WTC11 (cell line): ENCODE measurements around the gene ATG7. TPM values are rescaled to one million over a fixed set of nuclear protein-coding genes. Genes with fewer than 3 reads are reported as not detected.

Experiments used
- ATAC-seq: fragments of 200-7000 bp; cut with Tn5 transposase; 2 replicates; pipeline ENCODE4 v1.10.0; 2021; ENCODE audit warnings: mild to moderate bottlenecking, moderate library complexity
- CTCF ChIA-PET: fragments of 300-600 bp; sonication (Branson Sonifier 250); formaldehyde crosslinking; loops from one replicate; lab custom pipeline; 2021; ENCODE audit warnings: antibody characterized with exemption; lab: Charles Lee
- POLR2A ChIA-PET: fragments of 350-600 bp; sonication (Branson Sonifier 250); formaldehyde crosslinking; loops from one replicate; lab custom pipeline; 2021; ENCODE audit warnings: antibody characterized with exemption; lab: Charles Lee
- DNase-seq: peaks from one replicate; pipeline ENCODE4 v3.0.0; 2021; ENCODE audit warnings: low spot score
- H3K27ac Mint-ChIP-seq: 2 replicates; pipeline ENCODE4 v1.8.0; 2021; ENCODE audit warnings: mixed read lengths
- H3K27me3 Mint-ChIP-seq: 2 replicates; pipeline ENCODE4 v1.8.0; 2021; ENCODE audit warnings: low read depth, mild to moderate bottlenecking, moderate library complexity, mixed read lengths
- H3K36me3 Mint-ChIP-seq: 2 replicates; pipeline ENCODE4 v1.8.0; 2021; ENCODE audit warnings: mixed read lengths
- H3K4me1 Mint-ChIP-seq: 2 replicates; pipeline ENCODE4 v1.8.0; 2022; ENCODE audit warnings: mixed read lengths
- H3K4me3 Mint-ChIP-seq: 2 replicates; pipeline ENCODE4 v1.8.0; 2021; ENCODE audit warnings: mild to moderate bottlenecking, moderate library complexity, mixed read lengths
- H3K9me3 Mint-ChIP-seq: 2 replicates; pipeline ENCODE4 v1.8.0; 2021; ENCODE audit warnings: mixed read lengths
- ATF1 ChIP-seq: sonication (generic); formaldehyde crosslinking; IDR thresholded peaks from 2 replicates; pipeline ENCODE4 v1.8.1; 2023; ENCODE audit warnings: mild to moderate bottlenecking, moderate library complexity, missing genetic modification reagents
- CDX4 ChIP-seq: fragments of 250-450 bp; sonication (Bioruptor Pico); IDR thresholded peaks from 2 replicates; pipeline ENCODE4 v1.9.0; 2021; ENCODE audit warnings: moderate library complexity, mild to moderate bottlenecking, inconsistent platforms, borderline replicate concordance
- CTCF ChIP-seq: fragments of 200-600 bp; IDR thresholded peaks from 2 replicates; pipeline ENCODE4 v1.8.0; 2022; ENCODE audit warnings: antibody characterized with exemption
- FOXJ3 ChIP-seq: sonication (generic); formaldehyde crosslinking; IDR thresholded peaks from 2 replicates; pipeline ENCODE4 v1.9.0; 2021; ENCODE audit warnings: missing genetic modification reagents, mild to moderate bottlenecking, borderline replicate concordance
- GTF2I ChIP-seq: fragments of 250-450 bp; sonication (Bioruptor Pico); conservative IDR thresholded peaks from 2 replicates; pipeline ENCODE4 v1.4.0; 2021; ENCODE audit warnings: mild to moderate bottlenecking
- HMGA2 ChIP-seq: fragments of 250-450 bp; sonication (Bioruptor Pico); IDR thresholded peaks from 2 replicates; pipeline ENCODE4 v1.4.0; 2021; ENCODE audit warnings: mild to moderate bottlenecking, moderate library complexity
- MLX ChIP-seq: sonication (generic); formaldehyde crosslinking; IDR thresholded peaks from 2 replicates; pipeline ENCODE4 v1.8.1; 2023; ENCODE audit warnings: mild to moderate bottlenecking, missing genetic modification reagents, moderate library complexity
- MYBL2 ChIP-seq: sonication (generic); formaldehyde crosslinking; IDR thresholded peaks from 2 replicates; pipeline ENCODE4 v1.8.1; 2023; ENCODE audit warnings: mild to moderate bottlenecking, moderate library complexity, missing genetic modification reagents
- NFYB ChIP-seq: sonication (generic); formaldehyde crosslinking; conservative IDR thresholded peaks from 2 replicates; pipeline ENCODE4 v1.8.0; 2022; ENCODE audit warnings: low read depth, missing genetic modification reagents
- PREB ChIP-seq: sonication (generic); formaldehyde crosslinking; IDR thresholded peaks from 2 replicates; pipeline ENCODE4 v1.8.1; 2022; ENCODE audit warnings: mild to moderate bottlenecking, missing genetic modification reagents, moderate library complexity, borderline replicate concordance
- RORB ChIP-seq: fragments of 250-450 bp; sonication (Bioruptor Pico); IDR thresholded peaks from 2 replicates; pipeline ENCODE4 v1.9.0; 2021; ENCODE audit warnings: mild to moderate bottlenecking
- SOX15 ChIP-seq: fragments of 250-450 bp; sonication (Bioruptor Pico); IDR thresholded peaks from 2 replicates; pipeline ENCODE4 v1.9.0; 2021; ENCODE audit warnings: mild to moderate bottlenecking
- TCF7 ChIP-seq: sonication (generic); formaldehyde crosslinking; IDR thresholded peaks from 2 replicates; pipeline ENCODE4 v1.8.0; 2022; ENCODE audit warnings: mild to moderate bottlenecking, low read depth, missing genetic modification reagents, moderate library complexity
- TP53 ChIP-seq: sonication (generic); formaldehyde crosslinking; IDR thresholded peaks from 2 replicates; pipeline ENCODE4 v1.8.1; 2023; ENCODE audit warnings: mild to moderate bottlenecking, missing genetic modification reagents
- ZNF263 ChIP-seq: sonication (generic); formaldehyde crosslinking; IDR thresholded peaks from 2 replicates; pipeline ENCODE4 v1.8.1; 2022; ENCODE audit warnings: low read depth, mild to moderate bottlenecking, moderate library complexity, missing genetic modification reagents
- ZNF281 ChIP-seq: sonication (generic); formaldehyde crosslinking; IDR thresholded peaks from 2 replicates; pipeline ENCODE4 v1.8.0; 2023; ENCODE audit warnings: mild to moderate bottlenecking, missing genetic modification reagents
- ZSCAN18 ChIP-seq: fragments of 250-450 bp; sonication (Bioruptor Pico); IDR thresholded peaks from 2 replicates; pipeline ENCODE4 v2.1.2; 2022; ENCODE audit warnings: mild to moderate bottlenecking, moderate library complexity
- total RNA-seq: library from RNA; stranded (reverse); gene quantifications from 3 replicates; pipeline ENCODE4 v1.2.3, GENCODE V29; 2021

Gene ATG7
- total RNA-seq, 1 experiment from 2014 or later, result 17.5 TPM

- H3K9me3 Mint-ChIP-seq, result 0 out of 2 replicates have a peak, but pooled peaks cover 3% of the 10 kb centered on the region
- ChIA-PET POLR2A (no interaction called here), CTCF (no interaction called here)
- no peak overlapping the region for H3K4me3 Mint-ChIP-seq
- H3K27me3 Mint-ChIP-seq, result no peaks in the 10 kb centered on the region
- H3K36me3 Mint-ChIP-seq, result no peaks in the 10 kb centered on the region
- H3K27ac Mint-ChIP-seq, result no peak overlapping the region
- TF ChIP-seq MYBL2 (CRISPR knock-in tag) (no peak), ATF1 (CRISPR knock-in tag) (no peak), CDX4 (no peak), RORB (CRISPR knock-in tag) (no peak)
- H3K4me1 Mint-ChIP-seq, result no peaks in the 10 kb centered on the region
- DNase-seq, result no peak
- ATAC-seq, result no peak
These were observed 180.1 kb downstream of the ATG7 start for GRCh38 chr3:11452312-11452711.

- TF ChIP-seq MLX (CRISPR knock-in tag) (no peak), TCF7 (CRISPR knock-in tag) (no peak), FOXJ3 (CRISPR knock-in tag) (no peak), ZSCAN18 (no peak), MYBL2 (CRISPR knock-in tag) (no peak), SOX15 (CRISPR knock-in tag) (no peak), GTF2I (no peak), ZNF281 (CRISPR knock-in tag) (no peak), CTCF (no peak), PREB (CRISPR knock-in tag) (no peak), ZNF263 (CRISPR knock-in tag) (no peak), NFYB (CRISPR knock-in tag) (no peak), TP53 (no peak), HMGA2 (CRISPR knock-in tag) (no peak)
- H3K4me1 Mint-ChIP-seq, result no peaks in the 10 kb centered on the region
- H3K36me3 Mint-ChIP-seq, result no peaks in the 10 kb centered on the region
- no peak overlapping the region for H3K27ac Mint-ChIP-seq
- H3K27me3 Mint-ChIP-seq, result no peaks in the 10 kb centered on the region
- no peak overlapping the region for H3K4me3 Mint-ChIP-seq
- DNase-seq, result no peak
- CTCF ChIA-PET, result no interaction called here
- ATAC-seq, result no peak
- POLR2A ChIA-PET, result no interaction called here
- H3K9me3 Mint-ChIP-seq, result no peaks in the 10 kb centered on the region
These were observed 181.0 kb downstream of the ATG7 start for GRCh38 chr3:11452885-11453847.
